HepG2 (cell line): ENCODE results near the gene GPR137. TPM values are rescaled to one million over a fixed set of nuclear protein-coding genes. Genes with fewer than 3 reads are reported as not detected.
A peak's percentile ranks its signal among the peaks of the same experiment; 100 is the strongest.

Experiments used
- CENPT ChIP-seq: sonication (generic); formaldehyde crosslinking; IDR thresholded peaks from 2 replicates; pipeline ENCODE4 v1.8.0; 2022; ENCODE audit warnings: low read depth, mild to moderate bottlenecking, moderate library complexity, missing genetic modification reagents
- GLI4 ChIP-seq: sonication (generic); formaldehyde crosslinking; IDR thresholded peaks from 2 replicates; pipeline ENCODE4 v1.5.1; 2020; ENCODE audit warnings: missing genetic modification reagents, mild to moderate bottlenecking, moderate library complexity, borderline replicate concordance
- NR2F2 ChIP-seq: IDR thresholded peaks from 2 replicates; pipeline ENCODE4 v1.6.1; 2012; ENCODE audit warnings: low read depth, inconsistent platforms, borderline replicate concordance
- NR2F6 ChIP-seq, 2 experiments: IDR thresholded peaks; 2 replicates each; pipeline ENCODE4 v1.6.1; 2016; ENCODE audit warnings: antibody characterized with exemption in 1 of 2, mild to moderate bottlenecking in 1 of 2
- PAX8 ChIP-seq: sonication (generic); formaldehyde crosslinking; IDR thresholded peaks from 2 replicates; pipeline ENCODE4 v1.8.0; 2022; ENCODE audit warnings: mild to moderate bottlenecking, missing genetic modification reagents, borderline replicate concordance
- POLR2AphosphoS5 ChIP-seq: IDR thresholded peaks from 2 replicates; pipeline ENCODE4 v1.6.1; 2012; ENCODE audit warnings: low read depth, low read length
- RBAK ChIP-seq: sonication (generic); formaldehyde crosslinking; IDR thresholded peaks from 2 replicates; pipeline ENCODE4 v1.5.1; 2020; ENCODE audit warnings: mild to moderate bottlenecking, missing genetic modification reagents
- RFX5 ChIP-seq: IDR thresholded peaks from 2 replicates; pipeline ENCODE4 v1.6.1; 2011; ENCODE audit warnings: low read depth, low read length, improper control_type of control experiment
- RFXAP ChIP-seq: sonication (generic); formaldehyde crosslinking; IDR thresholded peaks from 2 replicates; pipeline ENCODE4 v1.4.0; 2020; ENCODE audit warnings: missing genetic modification reagents, borderline replicate concordance
- SMAD3 ChIP-seq: sonication (generic); formaldehyde crosslinking; IDR thresholded peaks from 2 replicates; pipeline ENCODE4 v1.4.0; 2020; ENCODE audit warnings: missing genetic modification reagents
- WIZ ChIP-seq: sonication (generic); formaldehyde crosslinking; IDR thresholded peaks from 2 replicates; pipeline ENCODE4 v1.5.1; 2020; ENCODE audit warnings: mild to moderate bottlenecking, missing genetic modification reagents
- XBP1 ChIP-seq: sonication (generic); formaldehyde crosslinking; IDR thresholded peaks from 2 replicates; pipeline ENCODE4 v1.5.0; 2020; ENCODE audit warnings: missing genetic modification reagents
- ZNF354B ChIP-seq: sonication (generic); formaldehyde crosslinking; IDR thresholded peaks from 2 replicates; pipeline ENCODE4 v1.8.0; 2022; ENCODE audit warnings: mild to moderate bottlenecking, missing genetic modification reagents
- ZNF451 ChIP-seq: sonication (generic); formaldehyde crosslinking; IDR thresholded peaks from 2 replicates; pipeline ENCODE4 v1.5.0; 2020; ENCODE audit warnings: mild to moderate bottlenecking, missing genetic modification reagents
- ZNF556 ChIP-seq: sonication (generic); formaldehyde crosslinking; IDR thresholded peaks from 2 replicates; pipeline ENCODE4 v1.4.0; 2020; ENCODE audit warnings: mild to moderate bottlenecking, missing genetic modification reagents, borderline replicate concordance
- ZNF737 ChIP-seq: sonication (generic); formaldehyde crosslinking; IDR thresholded peaks from 2 replicates; pipeline ENCODE4 v1.5.0; 2020; ENCODE audit warnings: missing genetic modification reagents, mild to moderate bottlenecking, borderline replicate concordance
- ZSCAN21 ChIP-seq: sonication (generic); formaldehyde crosslinking; IDR thresholded peaks from 2 replicates; pipeline ENCODE4 v1.8.0; 2022; ENCODE audit warnings: mild to moderate bottlenecking, missing genetic modification reagents, moderate library complexity, borderline replicate concordance
- polyA plus RNA-seq, 8 experiments: library from polyadenylated mRNA; depleted of rRNA in 3 of 8; stranded (reverse) in 7 of 8; unstranded in 1 of 8; fragments of >200 nt; fragmentation: Illumina TruSeq in 4 of 8; extraction: Trizol in 4 of 8; gene quantifications; 2 replicates each; pipeline versions ENCODE4 v1.2.1 to v1.2.3, GENCODE V29; 2011 to 2016; ENCODE audit warnings: low read depth in 4 of 8, missing spikeins in 1 of 8, mixed read lengths in 1 of 8; ENCODE audit not compliant: insufficient read depth in 1 of 8
- total RNA-seq, 5 experiments: library from RNA; depleted of rRNA; stranded (reverse); fragments of >200 nt; fragmentation: Illumina TruSeq; extraction: Trizol; gene quantifications; 2 replicates each; pipeline ENCODE4 v1.2.3, GENCODE V29; 2016; ENCODE audit warnings: low read depth in 1 of 5
- TF ChIP-seq, protein P1 (sequence below): sonication (generic); formaldehyde crosslinking; IDR thresholded peaks from 2 replicates; pipeline ENCODE4 v1.4.0; 2020; ENCODE audit warnings: missing genetic modification reagents
- TF ChIP-seq, protein P2 (sequence below): sonication (generic); formaldehyde crosslinking; IDR thresholded peaks from 2 replicates; pipeline ENCODE4 v1.8.0; 2022; ENCODE audit warnings: mild to moderate bottlenecking, missing genetic modification reagents, moderate library complexity
- TF ChIP-seq, protein P3 (sequence below): sonication (generic); formaldehyde crosslinking; IDR thresholded peaks from 2 replicates; pipeline ENCODE4 v1.9.0; 2021; ENCODE audit warnings: missing genetic modification reagents, borderline replicate concordance

GPR137 gene
- total and polyA plus RNA-seq, 2 of the 13 experiments (the other 11 are each of a cell fraction or from before 2014, with no cell fraction given), result 8.5 to 13.2 TPM

DNA sequence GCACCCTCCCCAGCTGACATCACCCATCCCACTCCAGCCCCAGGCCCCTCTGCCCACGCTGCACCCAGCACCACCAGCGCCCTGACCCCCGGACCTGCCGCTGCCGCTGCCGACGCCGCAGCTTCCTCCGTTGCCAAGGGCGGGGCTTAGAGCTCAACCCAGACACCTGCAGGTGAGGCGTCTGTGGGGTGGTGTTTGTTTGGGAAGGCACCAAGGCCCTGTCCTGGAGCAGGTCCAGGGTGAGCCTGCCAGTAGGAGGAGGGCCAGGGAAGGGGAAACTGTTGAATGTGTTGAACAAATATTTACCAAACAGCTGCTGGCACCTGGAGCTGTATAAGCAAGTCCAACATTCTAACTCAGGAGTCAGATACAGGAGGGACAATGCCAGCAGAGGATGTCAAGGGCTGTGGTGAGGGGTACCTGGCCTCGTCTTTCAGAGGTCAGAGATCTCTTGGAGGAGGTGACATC is 48.1 kb upstream of the GPR137 start (continued):
- TF ChIP-seq SMAD3 (CRISPR knock-in tag) (0 out of 2 replicates have a peak, but pooled peaks have one; percentile 57), CENPT (CRISPR knock-in tag) (no peak), NR2F2 (no peak), WIZ (CRISPR knock-in tag) (no peak), ZNF737 (no peak), RBAK (CRISPR knock-in tag) (no peak), PAX8 (CRISPR knock-in tag) (no peak), ZSCAN21 (CRISPR knock-in tag) (no peak), RFX5 (no peak), ZNF451 (CRISPR knock-in tag) (0 out of 2 replicates have a peak, but pooled peaks have one; percentile 80), POLR2AphosphoS5 (peak; percentile 25; the same call in 1 of the 2 replicates), RFXAP (CRISPR knock-in tag) (no peak), XBP1 (CRISPR knock-in tag) (no peak), GLI4 (CRISPR knock-in tag) (no peak), ZNF354B (CRISPR knock-in tag) (no peak), ZNF556 (peak; percentile 63; the same call in 1 of the 2 replicates), NR2F6 (IDR thresholded peaks at IDR 0.05) (0 out of 2 replicates have a peak, but pooled peaks have one; percentile 19), NR2F6 (CRISPR knock-in tag; IDR thresholded peaks at IDR 0.05) (peak; percentile 56; the same call in 1 of the 2 replicates)
- TF ChIP-seq, protein P1, sequence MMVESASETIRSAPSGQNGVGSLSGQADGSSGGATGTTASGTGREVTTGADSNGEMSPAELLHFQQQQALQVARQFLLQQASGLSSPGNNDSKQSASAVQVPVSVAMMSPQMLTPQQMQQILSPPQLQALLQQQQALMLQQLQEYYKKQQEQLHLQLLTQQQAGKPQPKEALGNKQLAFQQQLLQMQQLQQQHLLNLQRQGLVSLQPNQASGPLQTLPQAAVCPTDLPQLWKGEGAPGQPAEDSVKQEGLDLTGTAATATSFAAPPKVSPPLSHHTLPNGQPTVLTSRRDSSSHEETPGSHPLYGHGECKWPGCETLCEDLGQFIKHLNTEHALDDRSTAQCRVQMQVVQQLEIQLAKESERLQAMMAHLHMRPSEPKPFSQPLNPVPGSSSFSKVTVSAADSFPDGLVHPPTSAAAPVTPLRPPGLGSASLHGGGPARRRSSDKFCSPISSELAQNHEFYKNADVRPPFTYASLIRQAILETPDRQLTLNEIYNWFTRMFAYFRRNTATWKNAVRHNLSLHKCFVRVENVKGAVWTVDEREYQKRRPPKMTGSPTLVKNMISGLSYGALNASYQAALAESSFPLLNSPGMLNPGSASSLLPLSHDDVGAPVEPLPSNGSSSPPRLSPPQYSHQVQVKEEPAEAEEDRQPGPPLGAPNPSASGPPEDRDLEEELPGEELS (CRISPR knock-in tag), result peak; percentile 92
- TF ChIP-seq, protein P2, sequence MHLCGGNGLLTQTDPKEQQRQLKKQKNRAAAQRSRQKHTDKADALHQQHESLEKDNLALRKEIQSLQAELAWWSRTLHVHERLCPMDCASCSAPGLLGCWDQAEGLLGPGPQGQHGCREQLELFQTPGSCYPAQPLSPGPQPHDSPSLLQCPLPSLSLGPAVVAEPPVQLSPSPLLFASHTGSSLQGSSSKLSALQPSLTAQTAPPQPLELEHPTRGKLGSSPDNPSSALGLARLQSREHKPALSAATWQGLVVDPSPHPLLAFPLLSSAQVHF (CRISPR knock-in tag), result 0 out of 2 replicates have a peak, but pooled peaks have one; percentile 60
- TF ChIP-seq, protein P3, sequence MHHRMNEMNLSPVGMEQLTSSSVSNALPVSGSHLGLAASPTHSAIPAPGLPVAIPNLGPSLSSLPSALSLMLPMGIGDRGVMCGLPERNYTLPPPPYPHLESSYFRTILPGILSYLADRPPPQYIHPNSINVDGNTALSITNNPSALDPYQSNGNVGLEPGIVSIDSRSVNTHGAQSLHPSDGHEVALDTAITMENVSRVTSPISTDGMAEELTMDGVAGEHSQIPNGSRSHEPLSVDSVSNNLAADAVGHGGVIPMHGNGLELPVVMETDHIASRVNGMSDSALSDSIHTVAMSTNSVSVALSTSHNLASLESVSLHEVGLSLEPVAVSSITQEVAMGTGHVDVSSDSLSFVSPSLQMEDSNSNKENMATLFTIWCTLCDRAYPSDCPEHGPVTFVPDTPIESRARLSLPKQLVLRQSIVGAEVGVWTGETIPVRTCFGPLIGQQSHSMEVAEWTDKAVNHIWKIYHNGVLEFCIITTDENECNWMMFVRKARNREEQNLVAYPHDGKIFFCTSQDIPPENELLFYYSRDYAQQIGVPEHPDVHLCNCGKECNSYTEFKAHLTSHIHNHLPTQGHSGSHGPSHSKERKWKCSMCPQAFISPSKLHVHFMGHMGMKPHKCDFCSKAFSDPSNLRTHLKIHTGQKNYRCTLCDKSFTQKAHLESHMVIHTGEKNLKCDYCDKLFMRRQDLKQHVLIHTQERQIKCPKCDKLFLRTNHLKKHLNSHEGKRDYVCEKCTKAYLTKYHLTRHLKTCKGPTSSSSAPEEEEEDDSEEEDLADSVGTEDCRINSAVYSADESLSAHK (CRISPR knock-in tag), result no peak
